ENCODE data around the gene METTL16.

DNA sequence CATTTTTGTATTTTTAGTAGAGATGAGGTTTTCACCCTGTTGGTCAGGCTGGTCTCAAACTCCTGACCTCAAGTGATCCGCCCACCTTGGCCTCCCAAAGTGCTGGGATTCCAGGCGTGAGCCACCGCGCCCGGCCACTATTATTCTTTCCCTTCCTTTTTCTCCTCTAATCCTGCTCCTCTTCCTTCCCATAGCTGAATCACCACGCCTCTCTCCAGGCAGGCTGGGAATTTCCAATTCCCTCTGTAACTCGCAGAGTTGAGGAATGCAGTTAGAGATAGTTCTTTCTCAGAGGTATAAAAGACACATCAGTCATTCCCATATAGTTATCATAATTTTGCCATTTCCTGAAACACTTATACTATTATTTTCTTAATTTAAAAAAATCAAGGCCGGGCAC is 11.2 kb downstream of the METTL16 start:
- TF ChIP-seq POLR2AphosphoS5 (IDR thresholded peaks at IDR 0.05) (no peak), CTCF (IDR thresholded peaks at IDR 0.05) (no peak), POLR2A (IDR thresholded peaks at IDR 0.05) (no peak)
